Cardiac septum (tissue), 1 donor: ENCODE results near the gene BBOF1. TPM values are rescaled to one million over a fixed set of nuclear protein-coding genes. Genes with fewer than 3 reads are reported as not detected.

Experiments used
- DNase-seq: peaks from one replicate; pipeline ENCODE4 v3.0.0-alpha.2; 2020; ENCODE audit warnings: low spot score
- intact Hi-C: fragments of 100-400 bp; cut with DNase I; formaldehyde crosslinking; loops from one replicate; pipeline ENCODE4 v1.14.0; 2022
- total RNA-seq: library from RNA; stranded (reverse); fragmentation: NEBNext Ultra II Directional; extraction: Animal tissue kit (Norgen Biotek cat#: 25700); gene quantifications from one replicate; pipeline ENCODE4 v1.2.1, GENCODE V29; 2021
- donor health status: DM: no; HTN: no; CAD: no.

The BBOF1 gene
- total RNA-seq, 1 donor from 2014 or later: 3.9 TPM

DNA sequence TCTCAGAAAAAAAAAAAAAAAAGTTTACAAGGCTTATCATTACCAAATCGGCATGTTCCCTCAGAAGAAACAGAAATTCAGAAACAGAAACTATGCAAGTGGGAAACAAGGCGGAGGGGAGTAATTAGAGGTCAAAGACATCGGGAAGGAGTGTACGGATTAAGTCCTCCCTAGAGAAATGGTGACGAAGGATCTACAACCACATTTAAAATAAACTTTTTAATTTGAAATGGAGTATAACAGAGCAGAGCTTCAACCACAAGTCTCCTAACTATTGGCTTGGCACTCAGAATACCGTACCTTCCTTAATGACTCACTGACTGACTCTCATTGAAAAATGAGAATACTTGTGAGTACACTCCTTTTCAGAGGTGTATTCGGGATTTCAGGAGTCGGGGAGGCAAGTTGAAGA, 969 bp upstream of the BBOF1 start:
- intact Hi-C loops: no loop called here
- no peak for DNase-seq

- DNase-seq: no peak
- intact Hi-C loops: loop anchor here (1.0 kb wide), 1 partner anchor 69 kb away; the partner anchor contains the start of genes COQ6 and FAM161B
These were observed 424 bp downstream of the BBOF1 start for GRCh38 chr14:74019408-74020137.

- no peak for DNase-seq
- intact Hi-C loops: no loop called here
These were observed 3.2 kb downstream of the BBOF1 start for GRCh38 chr14:74022346-74022745.

DNA sequence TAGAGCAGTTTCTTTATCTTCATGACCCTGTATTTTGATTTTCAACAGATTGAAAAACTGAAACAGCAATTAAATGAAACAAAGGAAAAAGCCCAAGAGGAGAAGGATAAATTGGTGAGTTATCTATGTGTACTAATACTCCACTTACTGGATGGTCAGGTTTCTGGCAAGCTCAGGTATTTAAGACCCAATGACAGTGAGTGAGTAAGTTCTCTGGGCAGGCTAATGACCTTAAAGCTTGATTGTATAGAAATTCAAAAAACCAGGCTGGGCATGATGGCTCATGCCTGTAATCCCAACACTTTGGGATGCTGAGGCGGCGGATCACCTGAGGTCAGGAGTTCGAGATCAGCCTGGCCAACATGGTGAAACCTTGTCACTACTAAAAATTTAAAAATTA, 10.0 kb downstream of the BBOF1 start:
- intact Hi-C loops: no loop called here
- no peak for DNase-seq

DNA sequence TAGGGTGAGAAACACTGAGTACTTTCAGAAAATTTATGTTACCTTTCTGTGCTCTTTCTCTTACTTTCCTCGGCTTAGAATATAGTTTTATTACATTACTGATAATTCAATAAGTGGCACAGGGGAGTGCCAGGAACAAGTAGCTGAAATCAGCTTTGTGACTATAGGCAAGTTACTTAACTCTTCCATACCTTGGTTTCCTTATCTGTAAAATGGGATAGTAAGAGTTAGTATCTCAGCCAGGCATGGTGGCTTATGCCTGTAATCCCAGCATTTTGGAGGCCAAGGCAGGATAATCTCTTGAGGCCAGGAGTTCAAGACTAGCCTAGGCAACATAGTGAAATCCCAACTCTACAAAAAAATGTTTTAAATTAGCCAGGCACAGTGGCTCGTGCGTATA, 15.4 kb downstream of the BBOF1 start:
- DNase-seq: no peak
- intact Hi-C loops: no loop called here

DNA sequence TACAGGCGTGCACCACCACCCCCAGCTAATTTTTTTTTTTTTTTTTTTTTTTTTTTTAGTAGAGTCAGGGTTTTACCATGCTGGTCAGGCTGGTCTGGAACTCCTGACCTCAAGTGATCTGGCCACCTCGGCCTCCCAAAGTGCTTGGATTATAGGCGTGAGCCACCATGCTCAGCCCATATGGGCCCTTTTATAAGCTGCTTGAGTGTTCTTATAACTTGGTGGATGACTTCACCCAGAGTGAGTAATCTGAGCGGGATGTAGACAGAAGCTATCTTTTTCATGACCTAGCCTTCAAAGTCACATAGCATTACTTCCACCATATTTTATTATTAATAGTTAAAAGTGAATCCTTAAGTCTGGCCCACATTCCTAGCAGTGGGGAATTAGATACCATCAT, 16.4 kb downstream of the BBOF1 start:
- intact Hi-C loops: no loop called here
- no peak for DNase-seq

GRCh38 chr14:74038020-74038859, 19.1 kb downstream of the BBOF1 start:
- intact Hi-C loops: no loop called here
- no peak for DNase-seq

GRCh38 chr14:74042296-74042695, 23.1 kb downstream of the BBOF1 start:
- intact Hi-C loops: no loop called here
- no peak for DNase-seq

DNA sequence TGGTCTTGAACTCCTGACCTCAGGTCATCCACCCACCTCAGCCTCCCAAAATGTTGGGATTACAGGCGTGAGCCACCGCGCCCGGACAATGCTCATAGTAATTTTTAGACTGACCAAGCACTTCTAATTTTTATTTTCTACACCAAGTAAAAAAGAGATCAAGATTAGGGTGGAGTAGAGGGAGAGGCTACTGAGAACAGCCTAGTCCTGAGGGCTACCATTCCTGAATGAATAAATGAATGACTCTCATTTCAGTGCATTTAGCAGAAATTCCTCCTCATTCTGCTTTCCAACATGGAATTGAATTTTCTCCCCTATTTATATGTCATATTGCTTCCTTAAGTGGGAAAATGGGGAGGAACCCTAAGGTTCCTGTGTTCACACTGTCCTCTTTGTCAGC, 26.4 kb downstream of the BBOF1 start:
- intact Hi-C loops: no loop called here
- DNase-seq: no peak

DNA sequence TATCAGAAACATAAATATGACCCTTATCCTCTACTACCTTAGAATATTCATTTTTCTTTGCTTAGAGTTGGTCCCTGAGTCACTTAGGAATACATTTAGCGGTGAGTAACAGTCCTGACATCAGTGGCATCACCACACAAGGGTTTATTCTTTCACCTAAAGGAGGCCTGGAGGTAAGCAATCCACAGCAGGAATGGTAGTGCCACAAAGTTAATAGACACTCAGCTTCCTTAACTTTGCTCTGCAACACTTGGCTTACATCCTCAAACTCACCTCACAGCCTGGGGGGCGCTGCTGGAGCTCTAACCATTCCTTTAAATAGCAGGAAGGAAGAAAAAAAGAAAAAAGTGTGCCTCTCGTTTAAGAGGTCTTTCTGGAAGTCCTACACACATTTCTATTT, 29.1 kb downstream of the BBOF1 start:
- DNase-seq: no peak
- intact Hi-C loops: no loop called here

GRCh38 chr14:74049876-74050495, 30.8 kb downstream of the BBOF1 start:
- intact Hi-C loops: no loop called here
- DNase-seq: no peak

GRCh38 chr14:74062809-74063150, 43.6 kb downstream of the BBOF1 start:
- intact Hi-C loops: no loop called here
- DNase-seq: no peak

DNA sequence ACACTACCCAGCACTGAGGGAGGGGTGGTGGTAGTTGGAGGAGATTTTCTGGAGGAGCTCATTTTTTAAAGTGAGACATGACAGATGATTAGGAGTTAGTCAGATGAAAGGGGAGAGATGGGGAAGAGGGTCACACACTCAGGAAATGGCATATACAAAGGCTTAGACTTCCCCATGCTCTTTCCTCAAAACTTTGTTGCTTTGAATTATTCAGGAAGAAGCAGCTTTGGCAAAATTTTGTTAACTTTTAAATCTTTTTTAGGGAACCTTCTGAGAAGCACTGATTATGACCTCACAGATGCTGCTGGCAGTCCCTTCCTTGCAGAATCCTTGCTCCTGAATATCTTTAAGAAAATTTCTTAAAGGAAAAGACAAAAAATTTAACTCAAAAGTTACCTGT, 45.3 kb downstream of the BBOF1 start:
- DNase-seq: no peak
- intact Hi-C loops: no loop called here

- no peak for DNase-seq
These were observed 45.7 kb downstream of the BBOF1 start for GRCh38 chr14:74064883-74065282.

DNA sequence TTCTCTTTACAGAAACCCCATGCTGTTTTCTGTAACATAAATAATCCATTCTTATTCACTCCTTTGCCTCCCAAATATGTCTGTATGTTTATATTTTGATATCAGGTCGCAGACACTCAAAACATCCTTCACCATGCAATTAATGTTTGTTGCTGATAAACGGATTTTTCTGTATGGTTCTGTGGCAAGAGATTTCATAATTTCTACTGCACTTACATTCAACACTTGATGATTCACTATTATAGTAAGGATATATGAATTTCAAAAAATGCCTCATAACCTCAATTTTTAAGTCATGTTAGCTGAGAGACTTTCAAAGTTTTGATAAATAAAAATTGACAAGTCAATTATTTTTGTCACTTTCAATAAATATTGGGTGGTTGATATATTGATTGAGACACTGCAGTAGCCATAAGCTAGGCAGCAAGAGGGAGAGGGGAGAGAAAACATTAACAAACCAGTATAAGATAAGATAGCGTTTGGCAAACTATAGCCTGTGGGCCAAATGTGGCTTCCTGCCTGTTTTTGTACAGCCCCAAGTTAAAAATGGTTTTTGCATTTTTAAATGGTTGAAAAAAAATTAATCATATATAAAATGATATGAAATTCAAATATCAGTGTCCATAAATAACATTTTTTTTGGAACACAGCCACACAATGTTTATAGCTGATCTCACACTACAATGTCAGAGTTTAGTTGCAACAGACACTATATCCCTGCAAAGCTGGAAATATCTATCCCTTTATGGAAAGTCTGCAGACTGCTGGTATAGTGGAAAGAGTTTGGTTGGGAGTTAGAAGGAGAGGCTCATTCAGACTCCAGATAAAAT, 46.8 kb downstream of the BBOF1 start:
- DNase-seq: no peak
- intact Hi-C loops: no loop called here

More at GRCh38 chr14:74064883-74065282, 45.7 kb downstream of the BBOF1 start:
- intact Hi-C loops: no loop called here

- no peak for DNase-seq
- intact Hi-C loops: no loop called here
These were observed 58.3 kb downstream of the BBOF1 start for GRCh38 chr14:74077401-74077800.

- intact Hi-C loops: no loop called here
- DNase-seq: no peak
These were observed 61.8 kb downstream of the BBOF1 start for GRCh38 chr14:74080820-74081460.

DNA sequence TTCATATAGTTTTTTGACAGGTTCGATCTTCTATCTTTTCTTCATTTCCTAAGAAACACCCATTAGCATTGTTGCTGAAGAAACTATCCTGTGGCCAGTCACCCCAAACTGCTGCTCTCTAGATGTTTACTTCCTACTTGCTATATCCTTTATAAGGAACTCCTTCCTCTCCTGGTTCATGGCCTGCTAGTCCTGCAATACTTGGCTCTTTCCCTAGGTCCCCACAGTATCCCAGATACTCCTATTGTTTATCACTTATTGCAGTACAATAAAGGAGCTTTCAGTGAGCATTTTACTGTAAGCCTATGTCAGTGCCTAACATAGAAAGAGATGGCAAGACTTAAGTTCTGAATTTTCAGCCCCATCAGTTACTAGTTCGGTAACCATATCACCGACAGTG, 62.3 kb downstream of the BBOF1 start:
- intact Hi-C loops: no loop called here
- DNase-seq: no peak

- intact Hi-C loops: no loop called here
- no peak for DNase-seq
These were observed 64.0 kb downstream of the BBOF1 start for GRCh38 chr14:74083161-74083560.
